Effector memory CD4-positive, alpha-beta T cell (primary cell): Measurements from ENCODE around the gene IGF2BP1.
"Not testable (repeated sequence)": the region's sequence is repeated elsewhere in the genome, so short reads cannot be mapped to it uniquely, and the experiment has no call there.

Experiments
- DNase-seq, 3 donors: peaks; one replicate each; pipeline ENCODE4 v3.0.0-alpha.2; 2020
- H3K27ac ChIP-seq: 2 replicates; pipeline ENCODE4 v1.7.0; 2013; ENCODE audit warnings: mild to moderate bottlenecking, low read length, moderate library complexity; ENCODE audit not compliant: insufficient read depth, poor library complexity, severe bottlenecking
- H3K27me3 ChIP-seq: replicated peaks from 2 replicates; pipeline ENCODE4 v1.7.0; 2013; ENCODE audit warnings: mild to moderate bottlenecking, low read length; ENCODE audit not compliant: insufficient read depth, control insufficient read depth, poor library complexity, severe bottlenecking
- H3K36me3 ChIP-seq: 2 replicates; pipeline ENCODE4 v1.7.0; 2013; ENCODE audit warnings: mild to moderate bottlenecking, low read length, moderate library complexity; ENCODE audit not compliant: control insufficient read depth, insufficient read depth
- H3K4me1 ChIP-seq: 2 replicates; pipeline ENCODE4 v1.7.0; 2013; ENCODE audit warnings: low read length, mild to moderate bottlenecking; ENCODE audit not compliant: control insufficient read depth, insufficient read depth, poor library complexity, severe bottlenecking
- H3K4me3 ChIP-seq: 2 replicates; pipeline ENCODE4 v1.7.0; 2013; ENCODE audit warnings: low read length, low read depth, mild to moderate bottlenecking; ENCODE audit not compliant: insufficient read depth, poor library complexity, severe bottlenecking
- H3K9me3 ChIP-seq: 2 replicates; pipeline ENCODE4 v1.7.0; 2013; ENCODE audit warnings: mild to moderate bottlenecking, low read length, moderate library complexity; ENCODE audit not compliant: control insufficient read depth

IGF2BP1 gene

GRCh38 chr17:49018116-49018612, 21.0 kb downstream of the IGF2BP1 start:
- H3K27ac ChIP-seq, result no peak overlapping the region
- no peaks in the 10 kb centered on the region for H3K27me3 ChIP-seq
- H3K4me3 ChIP-seq, result no peak overlapping the region
- H3K4me1 ChIP-seq, result no peaks in the 10 kb centered on the region
- H3K36me3 ChIP-seq, result no peaks in the 10 kb centered on the region
- no peak for DNase-seq
- no peaks in the 10 kb centered on the region for H3K9me3 ChIP-seq

DNA sequence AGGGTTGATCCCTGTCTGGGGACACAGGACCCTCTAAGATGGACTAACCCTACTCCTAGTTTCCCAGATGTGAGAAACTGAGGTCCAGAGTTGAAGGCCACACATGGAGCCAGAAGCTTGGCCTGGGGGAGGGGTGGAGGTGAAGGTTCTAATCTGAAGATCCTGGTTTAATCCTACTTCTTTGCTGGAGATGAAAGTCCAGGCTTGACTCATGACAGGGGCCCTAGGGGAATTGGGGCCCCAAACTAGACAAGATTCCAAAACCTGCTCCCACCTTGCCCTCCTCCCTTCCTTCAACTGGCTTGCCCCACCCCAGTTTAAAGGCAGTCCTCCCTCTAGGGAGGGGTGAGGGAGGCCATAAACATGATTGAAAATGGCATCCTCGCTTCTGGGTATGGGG, 21.6 kb downstream of the IGF2BP1 start:
- no peaks in the 10 kb centered on the region for H3K27me3 ChIP-seq
- H3K9me3 ChIP-seq, result no peaks in the 10 kb centered on the region
- no peak for DNase-seq
- H3K36me3 ChIP-seq, result no peaks in the 10 kb centered on the region
- no peaks in the 10 kb centered on the region for H3K4me1 ChIP-seq
- no peak overlapping the region for H3K4me3 ChIP-seq
- no peak overlapping the region for H3K27ac ChIP-seq

GRCh38 chr17:49020609-49021008, 23.4 kb downstream of the IGF2BP1 start:
- no peak overlapping the region for H3K27ac ChIP-seq
- H3K27me3 ChIP-seq, result peaks cover 5% of the 10 kb centered on the region
- no peaks in the 10 kb centered on the region for H3K36me3 ChIP-seq
- H3K4me3 ChIP-seq, result no peak overlapping the region
- no peaks in the 10 kb centered on the region for H3K9me3 ChIP-seq
- no peaks in the 10 kb centered on the region for H3K4me1 ChIP-seq
- no peak for DNase-seq

- no peaks in the 10 kb centered on the region for H3K36me3 ChIP-seq
- H3K27ac ChIP-seq, result no peak overlapping the region
- H3K9me3 ChIP-seq, result no peaks in the 10 kb centered on the region
- peaks cover 5% of the 10 kb centered on the region for H3K27me3 ChIP-seq
- no peak for DNase-seq
- H3K4me1 ChIP-seq, result no peaks in the 10 kb centered on the region
- no peak overlapping the region for H3K4me3 ChIP-seq
These were observed 24.0 kb downstream of the IGF2BP1 start for GRCh38 chr17:49021095-49021767.

DNA sequence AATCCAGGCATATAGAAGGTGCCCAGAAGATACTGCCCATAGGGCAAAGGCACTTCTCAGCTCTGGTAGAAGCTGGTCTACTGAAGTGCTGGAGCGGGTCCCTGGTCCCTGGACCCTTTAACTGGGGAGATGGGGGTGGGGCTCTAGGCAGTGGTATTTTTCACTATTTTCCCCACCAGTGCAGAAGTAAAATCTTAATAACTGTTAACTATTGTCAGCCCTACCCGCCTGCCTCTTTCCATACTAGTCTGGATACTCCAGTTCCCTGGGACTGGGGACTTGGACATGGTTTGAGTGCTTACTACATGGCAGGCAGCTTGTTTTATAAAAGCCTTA, 24.6 kb downstream of the IGF2BP1 start:
- H3K27me3 ChIP-seq, result peaks cover 5% of the 10 kb centered on the region
- no peak for DNase-seq
- no peaks in the 10 kb centered on the region for H3K36me3 ChIP-seq
- H3K4me1 ChIP-seq, result no peaks in the 10 kb centered on the region
- H3K4me3 ChIP-seq, result no peak overlapping the region
- no peaks in the 10 kb centered on the region for H3K9me3 ChIP-seq
- no peak overlapping the region for H3K27ac ChIP-seq

GRCh38 chr17:49022391-49022941, 25.3 kb downstream of the IGF2BP1 start:
- no peaks in the 10 kb centered on the region for H3K36me3 ChIP-seq
- peaks cover 5% of the 10 kb centered on the region for H3K27me3 ChIP-seq
- no peak overlapping the region for H3K27ac ChIP-seq
- H3K4me1 ChIP-seq, result no peaks in the 10 kb centered on the region
- H3K4me3 ChIP-seq, result no peak overlapping the region
- no peaks in the 10 kb centered on the region for H3K9me3 ChIP-seq
- DNase-seq, result no peak

- DNase-seq, result no peak
- Histone ChIP-seq H3K27me3 (peaks cover 5% of the 10 kb centered on the region), H3K9me3 (no peaks in the 10 kb centered on the region), H3K4me3 (no peak overlapping the region), H3K36me3 (no peaks in the 10 kb centered on the region), H3K4me1 (no peaks in the 10 kb centered on the region), H3K27ac (no peak overlapping the region)
These were observed 27.3 kb downstream of the IGF2BP1 start for GRCh38 chr17:49024523-49024922.

DNA sequence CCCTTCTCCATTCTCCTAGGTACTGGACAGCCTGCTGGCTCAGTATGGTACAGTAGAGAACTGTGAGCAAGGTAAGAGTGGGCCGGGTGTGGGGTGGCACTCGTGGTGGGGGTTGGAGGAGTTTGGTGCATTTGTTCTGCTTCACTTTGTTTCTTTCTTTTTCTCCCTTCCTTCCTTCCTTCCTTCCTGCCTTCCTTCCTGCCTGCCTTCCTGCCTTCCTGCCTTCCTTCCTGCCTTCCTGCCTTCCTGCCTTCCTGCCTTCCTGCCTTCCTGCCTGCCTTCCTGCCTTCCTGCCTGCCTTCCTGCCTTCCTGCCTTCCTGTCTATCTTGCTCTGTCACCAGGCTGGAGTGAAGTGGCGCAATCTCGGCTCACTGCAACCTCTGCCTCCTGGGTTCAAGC, 29.3 kb downstream of the IGF2BP1 start:
- H3K4me3 ChIP-seq, H3K9me3 ChIP-seq, H3K36me3 ChIP-seq, H3K27me3 ChIP-seq, H3K27ac ChIP-seq, DNase-seq, H3K4me1 ChIP-seq: not testable (repeated sequence)

DNA sequence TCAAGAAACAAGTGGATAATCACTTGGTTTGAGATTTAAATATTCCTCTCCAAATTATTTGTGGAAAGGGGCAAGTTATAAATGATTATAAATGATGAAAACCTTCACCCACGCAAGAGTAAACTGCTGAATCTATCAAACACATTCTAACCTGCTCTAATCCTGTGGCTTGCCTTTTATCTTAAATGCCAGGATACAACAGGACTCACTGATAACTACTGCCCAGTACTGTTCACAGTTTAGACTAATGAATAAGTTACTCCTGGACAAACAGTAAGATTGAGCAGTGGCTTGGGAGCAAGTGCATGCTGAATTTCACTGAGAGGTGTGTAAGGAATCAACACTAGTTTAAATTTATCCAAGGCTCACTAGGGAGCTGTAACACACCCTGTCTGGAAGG, 31.1 kb downstream of the IGF2BP1 start:
- no peak for DNase-seq
- Histone ChIP-seq H3K27ac (no peak overlapping the region), H3K9me3 (no peaks in the 10 kb centered on the region), H3K36me3 (no peaks in the 10 kb centered on the region), H3K4me3 (no peak overlapping the region), H3K4me1 (no peaks in the 10 kb centered on the region), H3K27me3 (peaks cover 9% of the 10 kb centered on the region)

DNA sequence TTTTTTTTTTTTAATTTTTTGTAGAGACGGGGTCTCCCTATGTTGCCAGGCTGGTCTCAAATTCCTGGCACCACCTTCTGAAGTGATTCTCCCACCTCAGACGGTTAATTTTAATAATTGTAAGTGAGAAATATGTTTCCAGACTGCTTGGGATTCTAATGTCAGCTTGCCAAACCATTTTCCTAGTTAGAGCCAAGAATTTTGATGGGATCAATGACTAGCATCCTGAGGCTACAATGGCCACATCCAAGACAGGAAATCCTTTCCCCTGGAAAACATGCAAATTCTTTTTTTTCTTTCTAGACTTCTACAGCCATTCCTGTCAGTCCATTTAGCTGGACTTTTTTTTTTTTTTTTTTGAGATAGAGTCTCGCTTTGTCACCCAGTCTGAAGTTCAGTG, 32.6 kb downstream of the IGF2BP1 start:
- Histone ChIP-seq H3K36me3 (no peaks in the 10 kb centered on the region), H3K4me3 (no peak overlapping the region), H3K4me1 (no peaks in the 10 kb centered on the region), H3K27me3 (peaks cover 4% of the 10 kb centered on the region), H3K27ac (no peak overlapping the region), H3K9me3 (no peaks in the 10 kb centered on the region)
- no peak for DNase-seq
